HG03565 (cell line): ENCODE data around the gene UFD1.

Experiments used
- ATAC-seq: cut with Tn5 transposase; IDR thresholded peaks from one replicate; pipeline ENCODE4 v1.9.1; 2021; ENCODE audit warnings: mild to moderate bottlenecking, moderate library complexity; ENCODE audit not compliant: unreplicated experiment

UFD1 gene, protein sequence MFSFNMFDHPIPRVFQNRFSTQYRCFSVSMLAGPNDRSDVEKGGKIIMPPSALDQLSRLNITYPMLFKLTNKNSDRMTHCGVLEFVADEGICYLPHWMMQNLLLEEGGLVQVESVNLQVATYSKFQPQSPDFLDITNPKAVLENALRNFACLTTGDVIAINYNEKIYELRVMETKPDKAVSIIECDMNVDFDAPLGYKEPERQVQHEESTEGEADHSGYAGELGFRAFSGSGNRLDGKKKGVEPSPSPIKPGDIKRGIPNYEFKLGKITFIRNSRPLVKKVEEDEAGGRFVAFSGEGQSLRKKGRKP

DNA sequence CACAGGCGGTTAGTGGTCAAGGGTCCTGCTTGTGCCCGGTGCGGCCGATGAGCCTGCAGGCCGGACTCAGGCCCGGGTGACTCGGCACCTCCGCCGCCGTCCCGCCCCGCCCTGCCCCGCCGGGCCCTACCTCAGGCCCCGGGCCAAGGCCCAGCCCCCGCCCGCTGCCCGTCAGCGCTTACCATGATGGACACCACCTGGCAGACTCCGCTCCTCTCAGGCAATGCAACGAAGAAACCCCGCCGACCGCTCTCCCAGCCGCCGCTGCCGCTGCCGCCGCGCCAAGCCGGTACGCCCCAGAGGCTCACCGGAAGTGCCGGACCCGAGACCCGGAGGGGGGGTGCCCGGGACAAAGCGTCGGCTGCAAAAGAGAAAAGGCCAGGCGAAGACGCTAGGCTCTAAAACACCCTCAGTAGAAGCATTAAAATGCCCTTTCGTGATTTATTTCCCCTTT, at the start of gene UFD1:
Gene UFD1, minus strand, starts transcription at position 293 of the 454 bp plus-strand sequence. Its CDS starts 108 bp downstream, at position 185.
- peak; percentile 30 for ATAC-seq

DNA sequence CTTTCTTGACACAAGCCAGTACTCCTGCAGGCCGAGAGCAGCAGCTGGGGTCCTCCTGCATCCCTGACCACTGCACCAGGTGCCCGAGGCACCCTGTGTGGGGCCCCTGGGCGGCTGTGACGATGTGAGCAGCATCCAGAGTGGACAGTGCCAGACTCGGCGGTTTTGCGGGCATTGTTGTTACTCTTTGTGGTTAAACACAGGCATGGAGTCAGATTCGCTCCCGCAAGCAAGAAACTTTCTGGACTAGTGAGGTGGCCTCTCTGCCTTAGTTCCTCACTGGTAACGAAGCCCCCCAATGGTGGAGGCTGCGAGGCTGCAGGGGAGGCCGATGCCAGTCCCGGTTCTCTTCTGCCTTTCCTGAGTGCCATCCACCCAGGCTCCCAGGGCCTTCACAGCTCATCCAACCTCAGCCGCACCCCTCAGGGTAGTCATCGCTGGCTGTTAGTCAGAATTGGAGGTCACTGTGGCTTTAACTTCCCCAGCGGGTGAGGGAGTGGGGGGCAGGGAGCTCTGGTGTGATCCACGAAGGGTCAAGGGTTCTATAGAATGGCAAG, 48.9 kb upstream of the UFD1 start:
- no peak for ATAC-seq

DNA sequence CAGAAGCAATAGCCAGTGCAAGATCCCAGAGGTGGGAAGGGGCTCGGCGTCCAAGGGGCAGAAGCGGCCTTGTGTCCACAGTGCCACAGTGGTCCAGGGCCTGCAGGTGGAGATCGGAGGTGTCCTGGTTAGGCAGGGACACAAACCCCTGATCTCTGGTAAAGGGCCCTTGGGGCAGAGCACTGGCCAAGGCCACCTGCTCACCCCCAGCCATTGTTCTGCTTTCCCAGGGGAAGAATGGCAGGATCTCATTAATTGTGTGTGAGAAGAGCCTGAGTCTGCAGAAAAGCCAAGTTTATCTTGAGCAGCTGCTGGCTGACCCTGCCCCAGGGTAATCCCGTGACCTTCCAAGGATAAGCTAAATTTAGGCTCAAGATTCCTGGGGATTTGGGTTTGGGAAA, 48.3 kb upstream of the UFD1 start:
- ATAC-seq: no peak

DNA sequence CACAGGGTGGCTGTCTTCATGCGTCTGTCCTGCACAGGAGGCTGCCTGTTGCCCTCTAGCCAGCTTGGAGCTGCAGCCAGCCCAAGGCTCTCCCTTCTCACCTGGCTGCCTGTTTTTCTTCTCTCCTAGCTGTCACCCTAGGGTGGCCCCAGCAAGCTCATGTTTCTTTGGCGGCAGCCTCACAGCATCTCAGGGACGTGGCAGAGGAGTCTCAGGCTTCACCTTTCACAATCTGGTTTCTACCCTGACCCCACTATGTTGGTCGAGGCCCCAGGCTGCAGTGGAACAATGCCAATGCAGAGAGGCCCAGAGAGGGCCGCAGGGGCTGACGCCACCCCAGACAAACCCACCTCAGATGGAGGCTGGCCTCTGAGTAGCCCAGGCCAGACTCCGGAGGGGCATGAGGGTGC, 47.7 kb upstream of the UFD1 start:
- no peak for ATAC-seq

DNA sequence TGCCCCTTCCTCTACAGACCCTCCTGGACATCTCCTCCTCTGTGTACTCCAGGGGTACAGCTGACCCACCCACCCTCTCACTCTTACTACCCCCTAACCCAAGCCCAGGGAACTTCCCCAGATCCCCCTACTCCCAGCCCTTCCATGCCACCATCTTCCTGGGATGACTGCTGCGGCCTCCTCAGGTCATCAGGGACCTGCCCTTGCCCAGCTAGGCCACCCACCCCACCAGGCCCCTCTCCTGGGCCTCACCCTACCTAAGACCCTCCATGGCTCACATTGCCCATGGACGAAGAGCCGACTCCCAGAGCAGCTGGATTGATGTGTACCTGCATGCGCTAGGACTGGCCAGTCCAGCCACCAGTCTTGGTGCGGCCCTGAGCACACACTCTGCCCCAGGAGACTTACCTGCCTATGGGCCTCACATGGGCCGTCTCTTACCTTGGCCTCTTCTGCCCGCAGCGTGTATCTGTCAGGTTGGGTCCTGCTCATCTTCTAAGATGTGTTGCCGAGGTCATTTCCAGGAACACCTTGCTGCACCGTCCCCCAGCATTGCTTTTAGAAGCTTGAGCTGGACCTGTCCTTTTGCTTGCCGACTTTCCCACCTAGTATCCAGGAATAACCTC, 47.2 kb upstream of the UFD1 start:
- ATAC-seq: no peak

DNA sequence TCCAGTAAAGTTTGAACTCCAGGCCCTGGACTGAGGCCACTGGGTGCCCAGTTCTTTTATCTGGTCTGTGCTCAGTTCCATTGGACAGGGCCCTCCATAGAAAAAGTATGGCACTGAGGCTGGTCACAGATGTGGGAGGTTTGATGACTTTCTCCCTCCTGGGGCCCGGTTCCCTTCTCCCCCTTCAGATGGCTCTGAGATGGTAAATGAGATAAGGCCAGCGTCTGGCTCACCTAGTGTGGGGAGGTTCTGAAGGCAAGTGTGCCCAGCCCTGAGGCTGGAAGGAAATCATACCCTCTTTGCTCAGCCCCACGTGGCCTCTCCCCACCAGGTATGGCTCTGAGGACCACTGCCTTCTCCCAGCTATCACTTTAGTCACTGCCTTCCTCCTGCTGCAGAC, 46.7 kb upstream of the UFD1 start:
- no peak for ATAC-seq

DNA sequence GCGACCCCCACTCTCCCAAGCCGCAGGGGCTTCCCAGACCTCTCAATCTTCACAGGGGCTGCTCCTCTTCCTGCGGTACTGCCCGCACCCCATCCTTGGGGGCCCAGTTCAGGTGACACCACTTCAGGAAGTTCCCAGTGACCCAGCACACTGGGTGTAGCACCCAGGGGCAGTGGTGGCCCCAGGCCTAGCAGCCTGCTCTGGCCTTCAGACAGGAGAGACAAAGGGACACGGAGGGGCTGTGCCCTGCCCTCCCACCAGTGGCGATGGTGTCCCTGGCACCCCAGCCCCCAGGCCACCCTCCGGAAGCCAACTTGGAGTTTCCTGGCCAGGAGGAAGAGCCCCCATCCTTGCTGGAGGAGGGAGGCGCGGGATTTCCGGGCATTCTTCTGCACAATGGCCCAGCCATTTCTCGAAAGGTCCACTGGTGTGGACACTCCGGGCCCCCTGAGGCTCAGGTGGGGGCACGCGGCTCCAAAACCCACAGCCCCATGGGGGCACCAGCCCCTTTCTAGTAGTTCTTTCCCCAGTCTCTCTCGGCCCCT, 46.2 kb upstream of the UFD1 start:
- no peak for ATAC-seq

DNA sequence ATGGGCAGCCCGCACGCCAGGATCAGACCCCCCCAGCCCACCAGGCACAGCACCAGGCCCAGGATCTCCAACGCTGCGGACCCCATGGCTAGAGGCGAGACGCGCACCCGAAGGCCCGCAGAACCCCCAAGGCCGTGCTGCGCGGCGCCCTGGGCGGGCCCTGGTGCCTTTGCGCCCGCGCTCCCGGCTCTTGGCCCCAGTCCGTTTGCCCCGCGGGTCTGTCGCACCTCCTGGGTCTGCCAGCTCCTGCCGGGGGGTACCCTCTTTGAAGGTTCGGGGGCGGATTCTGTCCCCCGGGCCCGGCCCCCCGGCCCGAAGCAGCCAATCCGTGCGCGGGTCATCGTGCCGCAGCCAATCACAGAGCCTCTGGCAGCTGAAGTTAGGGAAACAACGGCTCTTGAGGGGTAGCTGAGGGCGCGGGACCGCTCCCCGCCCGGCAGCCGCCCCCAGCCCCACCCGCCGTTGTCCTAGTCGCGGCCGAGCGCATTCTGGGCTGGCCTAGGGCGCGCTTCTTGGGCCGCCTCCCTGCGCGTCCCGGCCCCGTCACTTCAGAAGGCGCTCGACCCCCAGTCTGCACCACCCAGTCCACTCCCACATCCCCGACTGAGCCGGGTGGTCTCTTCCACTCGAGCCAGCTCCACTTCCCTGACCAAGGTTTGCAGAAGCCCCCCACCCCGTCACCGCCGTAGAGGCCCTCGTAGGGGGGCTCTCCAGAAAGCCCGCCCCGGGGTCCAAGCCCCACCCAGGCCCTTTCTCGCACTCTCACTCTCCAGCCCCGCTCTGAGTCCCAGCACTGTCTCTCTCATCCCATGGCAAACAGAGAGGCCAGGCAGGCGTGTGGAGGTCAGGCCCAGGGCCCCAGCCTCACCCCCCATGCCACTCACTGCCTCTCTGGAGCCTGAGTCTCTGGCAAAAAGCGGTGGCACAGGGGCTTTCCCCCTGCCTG, 45.5 kb upstream of the UFD1 start, which contains the start of gene CLDN5:
Gene CLDN5, minus strand, starts transcription at position 241 of the 946 bp plus-strand sequence. Its CDS starts 155 bp downstream, at position 86.
- ATAC-seq: no peak

DNA sequence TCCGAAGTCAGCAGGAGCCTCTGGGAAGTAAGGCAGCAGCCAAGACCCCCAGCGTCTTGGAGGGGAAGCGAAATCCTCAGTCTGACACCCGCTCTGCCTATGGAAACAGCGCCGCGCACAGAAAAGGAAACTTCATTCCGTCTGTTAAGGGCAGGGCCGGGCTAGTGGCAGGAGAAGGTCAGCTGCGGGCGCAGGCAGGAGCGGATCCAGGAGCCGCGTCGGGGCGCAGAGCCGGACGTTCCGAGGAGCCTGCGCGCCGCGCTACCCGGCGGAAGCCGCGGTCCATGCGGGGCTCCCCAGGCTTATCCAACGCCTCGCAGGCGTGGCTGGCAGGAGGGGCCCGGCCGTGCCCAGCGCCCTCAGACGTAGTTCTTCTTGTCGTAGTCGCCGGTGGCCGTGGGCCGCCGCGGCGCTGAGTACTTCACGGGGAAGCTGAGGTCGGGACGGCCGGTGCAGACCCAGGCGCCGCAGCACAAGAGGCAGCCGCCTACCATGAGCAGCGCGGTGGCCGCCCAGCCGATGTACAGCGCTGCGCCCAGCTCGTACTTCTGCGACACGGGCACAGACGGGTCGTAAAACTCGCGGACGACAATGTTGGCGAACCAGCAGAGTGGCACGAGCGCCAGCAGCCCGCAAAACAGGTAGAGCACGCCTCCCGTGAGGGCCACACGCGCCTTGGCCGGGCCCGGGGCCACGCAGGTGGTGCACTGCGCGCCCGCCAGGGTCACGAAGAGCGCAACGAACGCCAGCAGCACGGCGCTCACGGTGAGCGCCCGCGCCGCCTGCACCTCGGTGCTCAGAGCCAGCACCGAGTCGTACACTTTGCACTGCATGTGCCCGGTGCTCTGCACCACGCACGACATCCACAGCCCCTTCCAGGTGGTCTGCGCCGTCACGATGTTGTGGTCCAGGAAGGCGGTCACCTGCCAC, 44.5 kb upstream of the UFD1 start:
- ATAC-seq: no peak

DNA sequence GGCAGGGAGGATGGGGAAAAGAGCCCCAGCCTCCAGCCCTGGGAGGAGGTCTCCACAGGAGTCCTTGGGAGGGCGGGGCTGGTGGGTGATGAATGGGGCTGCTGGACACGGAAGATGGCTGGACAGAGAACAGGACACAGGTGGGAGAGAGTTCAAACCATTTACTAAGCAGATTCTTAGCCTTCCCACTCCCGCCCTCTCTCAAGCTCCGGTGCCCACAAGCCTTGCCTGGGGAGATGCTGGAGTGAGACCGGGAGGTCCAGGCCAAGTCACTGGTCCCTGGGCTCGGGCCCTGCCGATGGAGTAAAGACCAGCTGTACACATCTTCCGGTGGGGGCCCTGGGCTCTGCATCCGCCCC, 43.9 kb upstream of the UFD1 start:
- no peak for ATAC-seq

DNA sequence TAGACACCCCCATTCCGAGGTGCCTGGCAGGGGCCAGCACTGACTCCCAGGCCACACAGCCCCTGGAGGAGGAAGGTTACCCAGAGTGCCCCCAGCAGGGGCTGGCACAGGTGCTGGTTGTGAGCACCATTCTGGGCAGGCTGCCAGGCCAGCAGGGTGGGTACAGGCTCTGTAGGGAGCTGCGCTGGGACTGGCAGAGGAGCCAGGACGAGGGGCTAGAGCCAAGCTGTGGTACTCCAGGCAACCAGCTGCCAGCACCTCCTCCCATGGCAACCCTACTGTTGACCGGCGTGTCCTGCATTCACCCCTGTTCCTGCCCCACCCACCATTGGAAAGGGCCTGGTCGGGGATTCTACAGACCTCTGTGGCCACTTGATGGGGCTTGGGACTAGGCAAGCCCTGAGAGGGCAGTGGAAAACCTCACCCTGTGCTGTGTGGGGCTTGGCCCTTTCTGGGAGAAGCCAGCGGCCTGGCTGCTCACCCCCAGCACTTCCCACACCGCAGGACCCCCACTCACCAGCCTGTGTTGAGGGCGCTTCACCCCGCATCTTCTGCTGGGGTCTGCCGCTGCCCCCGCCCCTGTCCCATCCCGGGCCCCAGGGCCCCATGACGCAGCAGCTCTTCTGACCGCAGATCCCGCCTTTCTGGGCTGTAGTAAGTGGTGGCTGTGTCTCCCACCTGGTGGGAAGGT, 43.3 kb upstream of the UFD1 start:
- no peak for ATAC-seq

DNA sequence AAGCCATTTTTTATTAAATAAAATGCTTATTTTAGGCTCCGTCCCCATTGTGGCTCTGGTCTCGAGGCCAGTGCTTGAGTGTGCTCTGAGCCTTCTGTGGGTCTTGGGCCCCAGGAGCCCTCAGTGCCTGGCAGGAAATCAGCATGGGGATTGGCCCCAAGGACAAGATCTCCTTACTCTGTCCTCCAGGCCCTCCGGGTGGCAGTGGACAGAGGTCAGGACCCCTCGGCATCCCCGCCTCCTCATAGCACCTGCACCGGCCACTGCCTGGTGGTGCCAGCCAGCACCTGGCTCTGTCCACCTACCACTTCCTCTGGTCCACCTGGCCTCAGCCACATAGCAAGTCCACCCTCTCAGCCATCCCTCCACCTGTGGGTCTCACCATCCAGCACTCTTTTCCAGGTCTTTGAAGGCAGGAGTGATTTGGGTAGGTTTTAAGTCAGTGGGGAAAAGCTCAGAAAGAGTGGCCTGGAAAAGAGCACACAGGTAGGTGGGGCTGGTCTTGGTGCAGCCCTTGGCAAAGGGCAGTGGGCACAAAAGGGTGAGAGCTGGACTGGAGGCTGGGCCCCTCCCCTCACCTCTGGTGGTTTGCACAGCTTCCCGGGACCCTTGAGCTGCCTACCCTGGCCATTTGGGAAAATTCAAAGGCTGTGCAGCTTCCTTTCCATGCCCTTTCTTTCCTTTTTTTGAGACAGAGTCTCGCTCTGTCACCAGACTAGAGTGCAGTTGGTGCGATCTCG, 41.7 kb upstream of the UFD1 start:
- no peak for ATAC-seq

DNA sequence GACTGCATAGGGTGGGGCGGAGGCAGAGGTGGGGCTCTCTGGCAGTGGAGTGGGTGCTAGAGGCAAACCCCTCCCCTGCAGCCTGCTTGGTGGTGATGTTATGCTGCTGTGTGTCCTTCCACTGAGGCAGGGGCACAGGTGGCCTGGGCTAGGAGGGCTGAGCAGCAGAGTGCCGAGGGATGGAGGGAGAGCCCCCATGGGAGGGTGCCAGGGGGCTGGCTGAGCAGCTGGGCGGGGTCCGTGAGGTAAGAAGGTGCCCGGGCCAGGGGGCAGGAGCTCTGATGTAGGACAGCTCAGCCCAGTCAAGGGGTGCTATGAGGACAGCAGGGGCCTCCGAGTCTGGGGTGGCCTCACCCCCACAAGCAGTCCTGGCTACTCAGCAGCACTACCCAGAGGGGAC, 41.0 kb upstream of the UFD1 start:
- ATAC-seq: no peak

DNA sequence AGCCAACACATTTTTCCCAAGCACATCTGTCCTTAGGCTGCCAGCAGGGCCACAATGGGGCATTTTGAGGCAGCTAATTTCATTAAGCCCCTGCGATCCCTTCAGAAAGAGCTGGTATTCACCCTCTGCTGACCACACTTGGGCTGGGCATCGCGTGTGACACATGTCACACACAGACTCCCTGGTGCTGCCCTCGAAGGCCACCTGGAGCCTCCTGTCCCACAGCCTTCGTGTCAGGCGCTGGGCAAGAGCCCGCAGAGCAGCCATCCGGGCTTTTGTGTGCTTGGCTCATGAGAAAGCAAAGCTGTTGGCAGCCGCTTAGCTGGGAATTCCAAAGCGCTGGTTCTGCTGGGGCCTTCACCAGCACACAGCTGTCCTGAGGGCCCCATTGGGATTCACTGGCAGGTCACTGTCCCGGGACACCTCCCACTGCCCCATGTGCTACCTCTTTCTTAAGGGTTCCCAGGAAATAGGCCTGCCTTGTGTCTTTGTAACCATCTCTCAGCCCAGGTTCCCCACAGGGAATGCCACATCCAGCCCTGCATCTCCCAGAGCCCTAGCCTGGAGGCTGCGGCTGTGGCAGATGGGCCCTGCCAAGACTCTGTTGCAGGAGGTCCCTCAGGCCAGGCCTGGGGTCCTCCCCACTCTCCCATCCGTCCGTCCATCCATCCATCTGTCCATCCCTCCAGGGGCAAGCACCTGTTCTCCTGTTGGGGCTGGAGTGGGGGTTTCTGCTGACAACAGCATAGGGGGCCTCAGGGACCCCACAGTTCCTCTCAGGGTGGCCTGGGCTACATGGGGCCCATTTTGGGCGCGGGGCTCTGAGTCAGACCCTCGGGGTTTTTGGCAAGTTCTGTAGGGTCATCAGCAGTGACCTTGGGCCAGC, 40.3 kb upstream of the UFD1 start:
- ATAC-seq: no peak

DNA sequence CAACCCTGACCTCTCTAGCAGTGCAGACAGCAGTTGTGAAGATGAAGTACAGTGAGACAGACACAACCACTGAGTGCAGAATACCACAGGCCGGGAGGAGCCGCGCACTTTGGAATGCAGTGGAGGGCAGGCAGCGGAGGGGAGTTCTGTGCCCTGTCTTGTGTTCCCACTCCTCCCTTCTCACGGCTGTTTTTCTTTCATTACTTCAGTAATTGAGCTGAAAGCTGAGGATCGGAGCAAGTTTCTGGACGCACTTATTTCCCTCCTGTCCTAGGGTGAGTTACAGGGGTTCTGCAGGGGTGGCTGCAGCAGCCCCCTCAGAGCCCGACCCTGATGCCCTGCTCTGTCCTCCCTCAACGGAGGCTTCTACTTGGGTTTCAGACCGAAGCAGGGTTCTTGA, 39.6 kb upstream of the UFD1 start:
- no peak for ATAC-seq

DNA sequence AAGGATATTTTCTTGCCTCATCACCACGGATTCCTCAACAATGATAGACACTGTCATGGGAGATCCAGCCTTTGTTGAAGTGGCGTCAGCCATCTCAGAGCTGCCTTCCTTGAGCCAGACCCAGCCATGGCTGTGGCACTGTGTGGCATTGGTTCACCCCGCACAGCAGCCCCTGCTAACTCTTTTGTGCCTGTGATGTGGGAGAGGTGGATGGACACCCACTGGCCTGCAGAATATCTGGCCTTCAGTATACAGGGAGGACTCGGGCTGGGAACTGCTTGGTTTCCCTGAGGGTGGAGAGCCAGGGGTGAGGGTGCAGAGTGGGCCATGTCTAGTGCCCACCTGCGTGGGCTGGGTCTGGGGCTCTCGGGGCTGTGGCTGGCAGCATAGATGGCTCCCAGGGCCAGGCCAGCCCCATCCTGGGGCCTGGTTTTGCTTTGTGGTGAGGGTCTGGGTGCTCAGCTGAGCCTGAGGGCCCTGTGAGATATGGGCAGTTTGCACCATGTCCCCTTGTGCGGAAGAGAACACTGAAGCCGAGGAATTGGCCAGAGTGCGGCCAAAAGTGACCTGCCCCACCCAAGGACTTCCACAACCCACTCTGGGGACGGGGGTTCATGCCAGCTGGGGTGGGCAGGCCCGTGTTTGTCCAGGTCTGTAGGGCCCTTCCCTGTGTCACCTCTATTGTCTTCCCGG, 39.1 kb upstream of the UFD1 start:
- no peak for ATAC-seq

DNA sequence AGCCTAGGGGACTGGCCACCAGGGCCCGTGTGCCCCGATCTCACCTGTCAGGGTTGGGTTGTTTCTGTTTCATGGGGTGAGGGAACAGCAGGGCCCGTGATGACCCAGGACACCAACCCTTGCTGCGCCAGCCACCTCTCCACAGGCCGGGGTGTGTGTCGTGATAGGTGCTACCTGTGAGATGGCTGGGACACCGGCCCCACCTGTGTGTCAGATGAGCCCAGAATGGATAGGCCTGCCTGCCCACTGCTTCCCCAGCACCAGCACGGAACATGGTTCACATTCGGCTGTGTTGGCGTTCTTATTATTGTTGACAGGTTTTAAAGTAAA, 38.1 kb upstream of the UFD1 start:
- no peak for ATAC-seq
